ENCODE results near the gene SLC24A1. TPM values are rescaled to one million over a fixed set of nuclear protein-coding genes. Genes with fewer than 3 reads are reported as not detected.

Gene SLC24A1
- total and polyA plus RNA-seq, 5 donors from 2014 or later = 1.5 to 5.2 (median 2.3) TPM

DNA sequence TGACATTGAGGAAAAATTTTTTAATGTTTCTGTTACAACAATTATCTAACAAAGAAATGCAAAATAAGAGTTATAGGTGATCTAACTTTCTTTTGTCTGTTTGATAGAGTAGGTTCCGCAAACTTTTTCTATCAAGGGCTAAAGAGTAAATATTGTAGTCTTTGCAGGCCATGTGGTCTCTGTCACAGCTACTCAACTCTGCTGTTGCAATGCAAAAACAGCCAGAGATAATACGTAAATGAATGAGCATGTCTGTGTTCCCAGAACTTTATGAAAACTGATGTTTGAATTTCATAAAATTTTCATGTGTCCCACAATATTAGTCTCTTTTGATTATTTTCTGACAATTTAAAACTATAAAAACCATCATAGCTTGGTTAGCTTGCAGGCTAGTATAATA lies 73.3 kb downstream of the SLC24A1 start:
- ATAC-seq (ENCODE audit: low read depth in 2 of 2) = no peak
- Mint-ChIP-seq H3K9me3 (no peaks in the 10 kb centered on the region), H3K36me3 (peaks cover 33% of the 10 kb centered on the region), H3K27me3 (no peaks in the 10 kb centered on the region), H3K27ac (no peak overlapping the region), H3K4me3 (no peak overlapping the region), H3K4me1 (no peaks in the 10 kb centered on the region)
- no peak for DNase-seq
- no peak overlapping the region for H3K27ac ChIP-seq (ENCODE audit: insufficient read depth, low read length, poor library complexity, severe bottlenecking)
- no peaks in the 10 kb centered on the region for H3K4me1 ChIP-seq (ENCODE audit: control insufficient read depth, insufficient read depth, low read length, poor library complexity, severe bottlenecking)
- H3K4me3 ChIP-seq (ENCODE audit: low read depth, low read length) = no peak overlapping the region
- H3K27me3 ChIP-seq (ENCODE audit: control insufficient read depth, insufficient read depth, low read length) = no peaks in the 10 kb centered on the region
- H3K36me3 ChIP-seq (ENCODE audit: control insufficient read depth, insufficient read depth, low read length) = peaks cover 60% of the 10 kb centered on the region
- no peaks in the 10 kb centered on the region for H3K9me3 ChIP-seq (ENCODE audit: control insufficient read depth in 2 of 2, low read length in 2 of 2)

Other genes with a start within 250 kb of the SLC24A1 start
- not detected for gene IGDCC3, start 243.9 kb upstream of the SLC24A1 start, total RNA-seq
- gene IGDCC3, start 243.9 kb upstream of the SLC24A1 start, polyA plus RNA-seq = not detected
- 0.10 TPM for gene IGDCC4, start 199.0 kb upstream of the SLC24A1 start, total RNA-seq
- under 1 TPM in 1 of 4 donors, not detected in 3; 0.26 TPM for gene IGDCC4, start 199.0 kb upstream of the SLC24A1 start, polyA plus RNA-seq
- gene DPP8, start 104.2 kb upstream of the SLC24A1 start, total RNA-seq = 43.1 TPM
- 10 to 100 TPM; 43.2 to 52.4 (median 45.7) TPM for gene DPP8, start 104.2 kb upstream of the SLC24A1 start, polyA plus RNA-seq
- gene HACD3, start 91.5 kb upstream of the SLC24A1 start, total RNA-seq = 16.5 TPM
- gene HACD3, start 91.5 kb upstream of the SLC24A1 start, polyA plus RNA-seq = 10 to 100 TPM; 32.7 to 43.8 (median 36.7) TPM
- gene INTS14, start 10.8 kb upstream of the SLC24A1 start, total RNA-seq = 22.7 TPM
- 10 to 100 TPM; 28.2 to 40.6 (median 33.2) TPM for gene INTS14, start 10.8 kb upstream of the SLC24A1 start, polyA plus RNA-seq
- gene DENND4A, start 170.4 kb downstream of the SLC24A1 start, total RNA-seq = 88.4 TPM
- 10 to 100 TPM in 3 of 4 donors, 1 to 10 TPM in 1; 9.6 to 13.2 (median 12.1) TPM for gene DENND4A, start 170.4 kb downstream of the SLC24A1 start, polyA plus RNA-seq
- 115 TPM for gene RAB11A, start 247.6 kb downstream of the SLC24A1 start, total RNA-seq
- 100 to 1,000 TPM; 229 to 330 (median 265) TPM for gene RAB11A, start 247.6 kb downstream of the SLC24A1 start, polyA plus RNA-seq